Lower leg skin (tissue), 3 donors: ENCODE results near the gene DDI1.

Experiments used
- POLR2A ChIP-seq, 2 donors: fragments of 450-650 bp; IDR thresholded peaks; one replicate each; pipeline ENCODE4 v1.6.1; 2016 to 2017; ENCODE audit warnings: antibody characterized with exemption in 2 of 2, mild to moderate bottlenecking in 1 of 2, moderate library complexity in 1 of 2
- TF ChIP-seq, protein P1 (sequence below), 3 donors: fragments of 450-650 bp; IDR thresholded peaks; one replicate each; pipeline ENCODE4 v1.5.1; 2016; ENCODE audit warnings: antibody characterized with exemption in 3 of 3, mild to moderate bottlenecking in 3 of 3, moderate library complexity in 2 of 3

DNA sequence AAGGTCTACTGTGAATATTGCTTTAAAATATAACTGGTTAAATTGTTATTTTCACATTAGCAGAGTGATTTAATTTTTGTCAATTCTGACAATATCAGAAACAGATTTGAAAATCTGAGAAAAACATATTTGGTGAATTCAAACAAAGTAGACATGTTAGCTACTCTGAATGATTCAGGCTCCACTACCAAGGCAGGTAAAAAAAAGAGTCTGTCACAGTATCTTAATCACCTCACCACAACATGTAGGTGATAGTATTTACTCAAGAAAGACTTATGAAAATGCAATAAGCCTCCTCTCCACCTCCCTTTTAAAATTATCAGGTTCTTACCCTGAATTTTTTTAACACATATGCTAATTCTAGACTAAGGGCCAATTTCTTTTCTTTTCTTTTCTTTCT, 42.6 kb downstream of the DDI1 start:
- TF ChIP-seq, protein P1, sequence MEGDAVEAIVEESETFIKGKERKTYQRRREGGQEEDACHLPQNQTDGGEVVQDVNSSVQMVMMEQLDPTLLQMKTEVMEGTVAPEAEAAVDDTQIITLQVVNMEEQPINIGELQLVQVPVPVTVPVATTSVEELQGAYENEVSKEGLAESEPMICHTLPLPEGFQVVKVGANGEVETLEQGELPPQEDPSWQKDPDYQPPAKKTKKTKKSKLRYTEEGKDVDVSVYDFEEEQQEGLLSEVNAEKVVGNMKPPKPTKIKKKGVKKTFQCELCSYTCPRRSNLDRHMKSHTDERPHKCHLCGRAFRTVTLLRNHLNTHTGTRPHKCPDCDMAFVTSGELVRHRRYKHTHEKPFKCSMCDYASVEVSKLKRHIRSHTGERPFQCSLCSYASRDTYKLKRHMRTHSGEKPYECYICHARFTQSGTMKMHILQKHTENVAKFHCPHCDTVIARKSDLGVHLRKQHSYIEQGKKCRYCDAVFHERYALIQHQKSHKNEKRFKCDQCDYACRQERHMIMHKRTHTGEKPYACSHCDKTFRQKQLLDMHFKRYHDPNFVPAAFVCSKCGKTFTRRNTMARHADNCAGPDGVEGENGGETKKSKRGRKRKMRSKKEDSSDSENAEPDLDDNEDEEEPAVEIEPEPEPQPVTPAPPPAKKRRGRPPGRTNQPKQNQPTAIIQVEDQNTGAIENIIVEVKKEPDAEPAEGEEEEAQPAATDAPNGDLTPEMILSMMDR (IDR thresholded peaks at IDR 0.05), result no peak
- no peak for TF ChIP-seq POLR2A (IDR thresholded peaks at IDR 0.05)
